GM23338 (cell line): ENCODE results near the gene GCH1. TPM values are rescaled to one million over a fixed set of nuclear protein-coding genes. Genes with fewer than 3 reads are reported as not detected.
A peak's percentile ranks its signal among the peaks of the same experiment; 100 is the strongest.

Source experiments
- ATAC-seq: fragments of 200-7000 bp; cut with Tn5 transposase; 3 replicates; pipeline ENCODE4 v1.9.1; 2020
- DNase-seq: peaks from one replicate; pipeline ENCODE4 v3.0.0-alpha.2; 2015; ENCODE audit warnings: low spot score
- H2AFZ ChIP-seq: fragments of 200-600 bp; sonication (generic); 2 replicates; pipeline ENCODE4 v1.8.0; 2016; ENCODE audit warnings: antibody characterized with exemption, mild to moderate bottlenecking, moderate library complexity
- H3F3A ChIP-seq: fragments of 200-600 bp; sonication (generic); replicated peaks from 2 replicates; pipeline ENCODE4 v1.8.0; 2017; ENCODE audit warnings: antibody characterized with exemption, mixed run types, low read depth
- H3K27ac ChIP-seq: fragments of 200-600 bp; sonication (generic); 2 replicates; pipeline ENCODE4 v1.6.1; 2016; ENCODE audit warnings: low read depth
- H3K27me3 ChIP-seq: fragments of 200-600 bp; sonication (generic); 2 replicates; pipeline ENCODE4 v1.8.0; 2016; ENCODE audit warnings: mild to moderate bottlenecking, mixed run types, moderate library complexity; ENCODE audit not compliant: insufficient read depth
- H3K36me3 ChIP-seq: fragments of 200-600 bp; sonication (generic); 2 replicates; pipeline ENCODE4 v1.8.0; 2016; ENCODE audit warnings: mild to moderate bottlenecking; ENCODE audit not compliant: insufficient read depth
- H3K4me1 ChIP-seq: fragments of 200-600 bp; sonication (generic); 2 replicates; pipeline ENCODE4 v1.8.0; 2016; ENCODE audit warnings: mild to moderate bottlenecking, moderate library complexity; ENCODE audit not compliant: insufficient read depth
- H3K4me2 ChIP-seq: fragments of 200-600 bp; sonication (generic); 2 replicates; pipeline ENCODE4 v1.7.1; 2017; ENCODE audit warnings: mixed run types
- H3K4me3 ChIP-seq: fragments of 200-600 bp; sonication (generic); 2 replicates; pipeline ENCODE4 v1.6.1; 2016; ENCODE audit warnings: mixed run types
- H3K79me2 ChIP-seq: fragments of 200-600 bp; sonication (generic); replicated peaks from 2 replicates; pipeline ENCODE4 v1.8.0; 2017; ENCODE audit warnings: mild to moderate bottlenecking; ENCODE audit not compliant: insufficient read depth
- H3K9me2 ChIP-seq: fragments of 200-600 bp; sonication (generic); 2 replicates; pipeline ENCODE4 v1.8.0; 2017; ENCODE audit not compliant: insufficient read depth
- H4K20me1 ChIP-seq: fragments of 200-600 bp; sonication (generic); replicated peaks from 2 replicates; pipeline ENCODE4 v1.8.0; 2017; ENCODE audit warnings: mild to moderate bottlenecking; ENCODE audit not compliant: insufficient read depth
- H3K27ac Mint-ChIP-seq: 2 replicates; pipeline ENCODE4 v1.8.0; 2020; ENCODE audit warnings: inconsistent platforms, mild to moderate bottlenecking, moderate library complexity, mixed read lengths
- H3K27me3 Mint-ChIP-seq: 3 replicates; pipeline ENCODE4 v1.8.0; 2022; ENCODE audit warnings: low read depth, mild to moderate bottlenecking, moderate library complexity, mixed read lengths, inconsistent platforms; ENCODE audit not compliant: insufficient read depth, poor library complexity
- H3K36me3 Mint-ChIP-seq: 3 replicates; pipeline ENCODE4 v1.8.0; 2021; ENCODE audit warnings: low read depth, mild to moderate bottlenecking, inconsistent platforms, moderate library complexity, mixed read lengths
- H3K4me1 Mint-ChIP-seq: 3 replicates; pipeline ENCODE4 v1.8.0; 2020; ENCODE audit warnings: mild to moderate bottlenecking, inconsistent platforms, mixed read lengths
- H3K4me3 Mint-ChIP-seq: 3 replicates; pipeline ENCODE4 v1.8.0; 2021; ENCODE audit warnings: moderate library complexity, mild to moderate bottlenecking, inconsistent platforms, mixed read lengths
- H3K9me3 Mint-ChIP-seq: 3 replicates; pipeline ENCODE4 v1.8.0; 2020; ENCODE audit warnings: moderate library complexity, mild to moderate bottlenecking, inconsistent platforms, mixed read lengths
- CREB1 ChIP-seq: fragments of 250-450 bp; sonication (Bioruptor Pico); IDR thresholded peaks from 2 replicates; pipeline ENCODE4 v1.5.0; 2020; ENCODE audit warnings: low read depth, mild to moderate bottlenecking, moderate library complexity
- NANOG ChIP-seq: IDR thresholded peaks from 2 replicates; pipeline ENCODE4 v1.6.1; 2016; ENCODE audit warnings: antibody characterized with exemption, borderline replicate concordance
- STAT1 ChIP-seq: IDR thresholded peaks from one replicate; pipeline ENCODE4 v1.6.1; 2016; ENCODE audit warnings: antibody characterized with exemption; ENCODE audit not compliant: unreplicated experiment
- microRNA-seq: library from miRNA; unstranded; fragments of <30 nt; microRNA quantifications from one replicate; pipeline ENCODE4, GENCODE V29; 2017
- polyA plus RNA-seq: library from polyadenylated mRNA; unstranded; fragments of >200 nt; fragmentation: Nextera tagmentation; extraction: Ambion mirVana; gene quantifications from 2 replicates; pipeline ENCODE4 v1.2.1, GENCODE V29; 2016
- small RNA-seq: library from RNA; depleted of rRNA; stranded (forward); fragments of <200 nt; gene quantifications from one replicate; pipeline ENCODE3, GENCODE V24; 2014; ENCODE audit warnings: low replicate concordance
- total RNA-seq: library from RNA; depleted of rRNA; stranded (reverse); fragments of >200 nt; shearing (Covaris generic); gene quantifications from 2 replicates; pipeline ENCODE4 v1.2.3, GENCODE V29; 2014; rRNA removed

The GCH1 gene
- total and polyA plus RNA-seq, 2 experiments from 2014 or later, result 8.7 to 15.0 TPM

DNA sequence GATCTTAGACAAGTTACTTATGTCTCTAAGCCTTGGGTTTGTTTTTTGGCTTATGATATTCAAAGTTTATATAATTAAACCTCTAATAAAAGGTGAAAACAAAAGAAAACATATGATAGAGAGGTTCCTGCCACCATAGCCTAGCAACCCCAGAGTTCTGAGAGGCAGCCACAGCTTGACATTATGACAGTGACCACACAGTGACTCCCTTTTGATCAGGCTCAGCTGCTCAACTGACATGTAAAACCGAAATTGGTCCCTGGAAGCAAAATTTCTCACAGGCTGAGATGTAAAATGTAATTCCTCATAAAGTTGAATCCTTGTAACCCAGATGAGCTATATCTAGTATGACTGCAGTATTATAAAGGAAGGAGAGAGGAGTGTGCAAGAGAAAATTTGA is 108.5 kb downstream of the GCH1 start:
- Histone ChIP-seq H3F3A (no peaks in the 10 kb centered on the region), H3K9me2 (no peaks in the 10 kb centered on the region), H4K20me1 (no peaks in the 10 kb centered on the region), H3K4me3 (no peak overlapping the region), H3K4me2 (no peak overlapping the region), H2AFZ (no peak overlapping the region), H3K36me3 (no peaks in the 10 kb centered on the region), H3K27me3 (no peaks in the 10 kb centered on the region), H3K4me1 (no peaks in the 10 kb centered on the region), H3K79me2 (no peaks in the 10 kb centered on the region), H3K27ac (no peak overlapping the region)
- no peak for TF ChIP-seq CREB1 (CRISPR knock-in tag)
- no peak for TF ChIP-seq NANOG
- DNase-seq (no peak), ATAC-seq (no peak)
- Mint-ChIP-seq H3K36me3 (no peaks in the 10 kb centered on the region), H3K4me1 (peaks cover 11% of the 10 kb centered on the region; the same call in 2 of the 3 replicates), H3K27ac (no peak overlapping the region), H3K4me3 (no peak overlapping the region), H3K9me3 (no peaks in the 10 kb centered on the region), H3K27me3 (peaks cover 2% of the 10 kb centered on the region)

DNA sequence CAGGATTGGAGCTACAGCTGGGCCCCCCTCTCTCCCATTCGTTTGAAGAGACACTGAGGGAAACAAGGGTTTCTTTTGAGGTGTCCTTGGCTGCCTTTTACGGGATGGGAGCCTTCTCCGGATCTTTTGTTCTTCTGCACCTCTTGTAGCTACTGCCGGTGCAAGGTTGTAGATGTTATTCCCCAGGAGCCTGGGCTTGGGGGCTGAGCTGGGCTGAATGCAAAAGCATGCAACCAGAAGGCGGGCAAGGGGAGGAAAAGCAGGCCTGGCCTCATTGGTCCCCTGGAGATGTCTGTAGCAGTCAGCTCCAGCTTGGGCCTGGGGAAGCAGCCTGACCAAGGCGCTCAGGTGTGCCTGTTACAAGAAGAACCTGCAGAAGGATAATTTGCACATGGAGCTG is 110.3 kb downstream of the GCH1 start:
- peak; percentile 25 for DNase-seq
- TF ChIP-seq STAT1, result no peak
- Mint-ChIP-seq H3K27ac (no peak overlapping the region), H3K36me3 (no peaks in the 10 kb centered on the region), H3K9me3 (no peaks in the 10 kb centered on the region), H3K4me3 (no peak overlapping the region), H3K4me1 (peaks cover 13% of the 10 kb centered on the region), H3K27me3 (peaks cover 4% of the 10 kb centered on the region)
- Histone ChIP-seq H3K27me3 (no peaks in the 10 kb centered on the region), H3K79me2 (no peaks in the 10 kb centered on the region), H3K4me1 (no peaks in the 10 kb centered on the region), H3F3A (no peaks in the 10 kb centered on the region), H2AFZ (no peak overlapping the region; the same call in 1 of the 2 replicates), H3K36me3 (no peaks in the 10 kb centered on the region), H3K27ac (no peak overlapping the region), H3K9me2 (0 out of 2 replicates have a peak, but pooled peaks cover 3% of the 10 kb centered on the region), H3K4me3 (no peak overlapping the region), H3K4me2 (no peak overlapping the region), H4K20me1 (no peaks in the 10 kb centered on the region)
- peak; percentile 91 for ATAC-seq

Small RNA genes within 50 kb of the gene (microRNA-seq; reads per million reads assigned to microRNA genes)
- not detected for gene MIR4308

Small RNA genes within 50 kb of the gene (small RNA-seq; reads per million reads assigned to genes)
- not detected for gene MIR4308
- not detected for gene RNU6ATAC9P

Other genes with a start within 250 kb of the GCH1 start
- 65.4 and 71.3 TPM in 2 replicates for gene WDHD1, start 124.3 kb upstream of the GCH1 start, total RNA-seq
- 39.6 and 48.8 TPM in 2 replicates for gene WDHD1, start 124.3 kb upstream of the GCH1 start, polyA plus RNA-seq
- 24.9 and 25.8 TPM in 2 replicates for gene SOCS4, start 124.4 kb upstream of the GCH1 start, total RNA-seq
- gene SOCS4, start 124.4 kb upstream of the GCH1 start, polyA plus RNA-seq, result 15.9 and 17.7 TPM in 2 replicates
- 138 and 162 TPM in 2 replicates for gene MAPK1IP1L, start 148.8 kb upstream of the GCH1 start, total RNA-seq
- gene MAPK1IP1L, start 148.8 kb upstream of the GCH1 start, polyA plus RNA-seq, result 64.0 and 72.4 TPM in 2 replicates
- 7.2 and 7.3 TPM in 2 replicates for gene LGALS3, start 226.4 kb upstream of the GCH1 start, total RNA-seq
- gene LGALS3, start 226.4 kb upstream of the GCH1 start, polyA plus RNA-seq, result 10.9 and 14.7 TPM in 2 replicates